ENCODE measurements around the gene SRC. TPM values are rescaled to one million over a fixed set of nuclear protein-coding genes. Genes with fewer than 3 reads are reported as not detected.
A peak's percentile ranks its signal among the peaks of the same experiment; 100 is the strongest.

The SRC gene
- total RNA-seq, 1 experiment from 2014 or later = 23.3 TPM

DNA sequence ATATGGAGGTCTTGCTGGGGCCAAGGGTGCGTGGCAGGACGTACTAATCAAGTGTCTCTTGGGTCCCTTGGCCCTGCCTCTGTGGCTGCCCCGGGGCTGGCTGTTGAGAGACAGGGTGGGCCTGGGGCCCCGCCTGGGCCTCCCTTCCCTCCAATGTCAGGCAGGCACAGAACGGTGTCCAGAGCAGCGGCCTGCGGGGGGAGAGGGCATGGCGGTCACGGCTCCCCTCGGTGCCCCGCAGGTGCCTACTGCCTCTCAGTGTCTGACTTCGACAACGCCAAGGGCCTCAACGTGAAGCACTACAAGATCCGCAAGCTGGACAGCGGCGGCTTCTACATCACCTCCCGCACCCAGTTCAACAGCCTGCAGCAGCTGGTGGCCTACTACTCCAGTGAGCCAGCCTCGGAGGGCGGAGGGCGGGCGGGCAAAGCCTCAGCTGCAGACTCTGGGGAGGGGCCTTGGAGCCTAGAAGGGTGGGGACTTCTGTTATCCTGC is 50.0 kb downstream of the SRC start:
- TF ChIP-seq EZH2 (IDR thresholded peaks at IDR 0.05; ENCODE audit: borderline replicate concordance, low read depth, low read length, poor library complexity, severe bottlenecking) = no peak
- TF ChIP-seq, protein P1, sequence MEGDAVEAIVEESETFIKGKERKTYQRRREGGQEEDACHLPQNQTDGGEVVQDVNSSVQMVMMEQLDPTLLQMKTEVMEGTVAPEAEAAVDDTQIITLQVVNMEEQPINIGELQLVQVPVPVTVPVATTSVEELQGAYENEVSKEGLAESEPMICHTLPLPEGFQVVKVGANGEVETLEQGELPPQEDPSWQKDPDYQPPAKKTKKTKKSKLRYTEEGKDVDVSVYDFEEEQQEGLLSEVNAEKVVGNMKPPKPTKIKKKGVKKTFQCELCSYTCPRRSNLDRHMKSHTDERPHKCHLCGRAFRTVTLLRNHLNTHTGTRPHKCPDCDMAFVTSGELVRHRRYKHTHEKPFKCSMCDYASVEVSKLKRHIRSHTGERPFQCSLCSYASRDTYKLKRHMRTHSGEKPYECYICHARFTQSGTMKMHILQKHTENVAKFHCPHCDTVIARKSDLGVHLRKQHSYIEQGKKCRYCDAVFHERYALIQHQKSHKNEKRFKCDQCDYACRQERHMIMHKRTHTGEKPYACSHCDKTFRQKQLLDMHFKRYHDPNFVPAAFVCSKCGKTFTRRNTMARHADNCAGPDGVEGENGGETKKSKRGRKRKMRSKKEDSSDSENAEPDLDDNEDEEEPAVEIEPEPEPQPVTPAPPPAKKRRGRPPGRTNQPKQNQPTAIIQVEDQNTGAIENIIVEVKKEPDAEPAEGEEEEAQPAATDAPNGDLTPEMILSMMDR (conservative IDR thresholded peaks at IDR 0.05; ENCODE audit: low read depth, low read length) = no peak
- no peaks in the 10 kb centered on the region for H3K27me3 ChIP-seq (replicated peaks; ENCODE audit: insufficient read depth, low read depth, low read length, poor library complexity)
- intact Hi-C loops (cut with micrococcal nuclease; ENCODE audit: unreplicated experiment) = no loop called here
- POLR2A ChIA-PET (ENCODE audit: low non-redundant PET) = no interaction called here
- DNase-seq (ENCODE audit: low spot score) = no peak
- H3K4me3 ChIP-seq (ENCODE audit: low read depth, low read length, poor library complexity, severe bottlenecking) = no peak overlapping the region
- H3K27ac ChIP-seq (ENCODE audit: low read depth, low read length, poor library complexity, severe bottlenecking) = peak overlapping the region; percentile 42
- CTCF ChIA-PET = no interaction called here
- no peaks in the 10 kb centered on the region for H3K9me3 ChIP-seq (ENCODE audit: low read depth, low read length, poor library complexity, severe bottlenecking)
- peaks cover 30% of the 10 kb centered on the region for H3K4me1 ChIP-seq (ENCODE audit: insufficient read depth, low read length, poor library complexity, severe bottlenecking)
- H3K36me3 ChIP-seq (ENCODE audit: insufficient read depth, low read length, poor library complexity, severe bottlenecking) = no peaks in the 10 kb centered on the region
- BruUV-seq (replicated peaks) = no TSS peak

DNA sequence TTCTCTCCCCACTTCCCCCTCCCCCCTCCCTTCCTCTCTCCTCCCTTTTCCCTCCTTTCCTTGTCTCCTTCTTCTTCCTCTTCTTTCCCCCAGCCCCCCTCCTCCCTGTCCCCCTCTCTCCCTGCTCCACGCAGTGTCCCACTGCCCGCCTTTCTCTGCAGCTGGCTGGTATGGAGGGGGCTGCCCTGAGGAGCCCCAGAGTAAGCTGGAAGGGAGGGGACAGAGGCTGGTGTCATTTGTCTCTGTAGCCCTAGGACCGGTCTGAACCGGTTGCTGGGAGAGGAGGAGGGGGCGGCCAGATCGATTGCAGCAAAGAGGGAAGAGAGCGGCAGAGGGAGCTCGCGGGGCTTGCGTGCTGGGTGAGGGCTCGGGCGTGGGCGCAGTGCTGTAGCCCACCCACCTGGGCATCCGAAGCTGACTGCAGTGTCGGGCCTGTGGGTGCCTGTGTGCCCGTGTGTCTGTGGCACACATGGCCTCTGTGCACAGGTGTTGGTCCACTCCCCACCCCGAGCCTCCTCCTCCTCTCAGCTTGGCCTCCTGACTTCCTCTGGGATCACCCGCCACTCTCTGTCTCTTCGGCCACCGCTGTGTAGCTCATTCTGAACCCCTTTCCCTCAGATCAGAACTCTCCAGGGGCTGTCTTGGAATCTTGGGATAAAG is 50.6 kb downstream of the SRC start:
- H3K27ac ChIP-seq (ENCODE audit: low read depth, low read length, poor library complexity, severe bottlenecking) = peak overlapping the region; percentile 35
- peaks cover 30% of the 10 kb centered on the region for H3K4me1 ChIP-seq (ENCODE audit: insufficient read depth, low read length, poor library complexity, severe bottlenecking)
- H3K9me3 ChIP-seq (ENCODE audit: low read depth, low read length, poor library complexity, severe bottlenecking) = no peaks in the 10 kb centered on the region
- intact Hi-C loops (cut with micrococcal nuclease; ENCODE audit: unreplicated experiment) = no loop called here
- TF ChIP-seq, protein P1 (conservative IDR thresholded peaks at IDR 0.05; ENCODE audit: low read depth, low read length) = no peak
- no peak for TF ChIP-seq EZH2 (IDR thresholded peaks at IDR 0.05; ENCODE audit: borderline replicate concordance, low read depth, low read length, poor library complexity, severe bottlenecking)
- ChIA-PET CTCF (no interaction called here), POLR2A (ENCODE audit: low non-redundant PET) (no interaction called here)
- no peak overlapping the region for H3K4me3 ChIP-seq (ENCODE audit: low read depth, low read length, poor library complexity, severe bottlenecking)
- no TSS peak for BruUV-seq (replicated peaks)
- H3K27me3 ChIP-seq (replicated peaks; ENCODE audit: insufficient read depth, low read depth, low read length, poor library complexity) = no peaks in the 10 kb centered on the region
- no peaks in the 10 kb centered on the region for H3K36me3 ChIP-seq (ENCODE audit: insufficient read depth, low read length, poor library complexity, severe bottlenecking)
- DNase-seq (ENCODE audit: low spot score) = no peak

DNA sequence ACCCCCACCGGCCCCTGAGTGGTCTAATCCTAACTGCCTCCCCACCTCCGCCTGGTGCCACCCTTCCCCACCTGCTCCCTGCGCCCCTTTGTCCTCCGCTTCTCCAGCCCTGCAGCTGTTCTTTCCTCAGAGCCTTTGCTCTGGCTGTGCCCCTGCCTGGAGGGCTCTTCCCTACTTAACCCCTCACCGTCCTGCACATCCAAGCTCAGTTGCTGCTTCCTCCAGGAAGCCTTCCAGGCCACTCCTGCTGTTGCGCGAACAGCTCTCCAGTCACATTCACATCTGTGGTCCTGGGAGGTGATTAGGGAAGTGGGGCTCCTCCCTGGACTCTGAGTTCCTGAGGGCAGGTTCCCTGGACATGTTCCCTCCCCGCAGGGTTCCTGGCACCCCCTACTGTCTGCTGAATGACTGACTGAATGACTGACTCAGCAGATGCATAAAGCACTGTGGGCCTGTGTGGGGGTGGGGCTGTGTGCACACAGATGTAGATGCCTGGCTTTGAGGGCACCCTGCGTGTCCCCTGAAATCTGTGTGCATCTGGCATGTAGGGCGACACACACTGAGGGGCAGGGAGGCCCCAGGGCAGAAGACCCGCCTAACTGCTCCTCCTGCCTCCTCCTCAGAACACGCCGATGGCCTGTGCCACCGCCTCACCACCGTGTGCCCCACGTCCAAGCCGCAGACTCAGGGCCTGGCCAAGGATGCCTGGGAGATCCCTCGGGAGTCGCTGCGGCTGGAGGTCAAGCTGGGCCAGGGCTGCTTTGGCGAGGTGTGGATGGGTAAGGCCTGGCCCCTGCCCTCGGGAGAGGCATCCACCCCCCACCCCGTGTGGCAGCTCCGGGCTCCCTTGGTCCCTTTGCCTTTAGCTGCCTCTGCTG is 51.4 kb downstream of the SRC start:
- no peak for DNase-seq (ENCODE audit: low spot score)
- CTCF ChIA-PET = no interaction called here
- Histone ChIP-seq H3K4me3 (ENCODE audit: low read depth, low read length, poor library complexity, severe bottlenecking) (no peak overlapping the region), H3K9me3 (ENCODE audit: low read depth, low read length, poor library complexity, severe bottlenecking) (no peaks in the 10 kb centered on the region), H3K36me3 (ENCODE audit: insufficient read depth, low read length, poor library complexity, severe bottlenecking) (no peaks in the 10 kb centered on the region), H3K27ac (ENCODE audit: low read depth, low read length, poor library complexity, severe bottlenecking) (peak overlapping the region; percentile 35), H3K27me3 (replicated peaks; ENCODE audit: insufficient read depth, low read depth, low read length, poor library complexity) (no peaks in the 10 kb centered on the region), H3K4me1 (ENCODE audit: insufficient read depth, low read length, poor library complexity, severe bottlenecking) (peaks cover 30% of the 10 kb centered on the region)
- no TSS peak for BruUV-seq (replicated peaks)
- intact Hi-C loops (cut with micrococcal nuclease; ENCODE audit: unreplicated experiment) = no loop called here
- POLR2A ChIA-PET (ENCODE audit: low non-redundant PET) = no interaction called here
- TF ChIP-seq, protein P1 (conservative IDR thresholded peaks at IDR 0.05; ENCODE audit: low read depth, low read length) = no peak
- no peak for TF ChIP-seq EZH2 (IDR thresholded peaks at IDR 0.05; ENCODE audit: borderline replicate concordance, low read depth, low read length, poor library complexity, severe bottlenecking)

Data from A673 (cell line).